ENCODE results near the gene CYB561D2.

GRCh38 chr3:50370594-50370993, 19.9 kb downstream of the CYB561D2 start:
- no peak for TF ChIP-seq CTCF (IDR thresholded peaks at IDR 0.05)
- no peak for TF ChIP-seq EP300 (IDR thresholded peaks at IDR 0.05)

Measured in ovary (tissue), 3 donors.